Endothelial cell (in vitro differentiated cells): Measurements from ENCODE around the gene GMPPB. TPM values are rescaled to one million over a fixed set of nuclear protein-coding genes. Genes with fewer than 3 reads are reported as not detected.

Source experiments
- DNase-seq: peaks from one replicate; pipeline ENCODE4 v3.0.0; 2021; ENCODE audit warnings: low spot score
- H3K27ac Mint-ChIP-seq: one replicate; pipeline ENCODE4 v1.8.0; 2021; ENCODE audit warnings: mixed read lengths, inconsistent platforms; ENCODE audit not compliant: unreplicated experiment
- H3K27me3 Mint-ChIP-seq: one replicate; pipeline ENCODE4 v1.8.0; 2021; ENCODE audit warnings: mild to moderate bottlenecking, moderate library complexity, mixed read lengths, inconsistent platforms; ENCODE audit not compliant: unreplicated experiment
- H3K36me3 Mint-ChIP-seq: one replicate; pipeline ENCODE4 v1.8.0; 2021; ENCODE audit warnings: mild to moderate bottlenecking, low read depth, mixed read lengths, inconsistent platforms; ENCODE audit not compliant: unreplicated experiment
- H3K4me1 Mint-ChIP-seq: one replicate; pipeline ENCODE4 v1.8.0; 2021; ENCODE audit warnings: mild to moderate bottlenecking, mixed read lengths, inconsistent platforms; ENCODE audit not compliant: unreplicated experiment
- H3K4me3 Mint-ChIP-seq: one replicate; pipeline ENCODE4 v1.8.0; 2021; ENCODE audit warnings: mild to moderate bottlenecking, mixed read lengths, inconsistent platforms; ENCODE audit not compliant: unreplicated experiment
- H3K9me3 Mint-ChIP-seq: one replicate; pipeline ENCODE4 v1.8.0; 2021; ENCODE audit warnings: mixed read lengths, inconsistent platforms; ENCODE audit not compliant: unreplicated experiment
- total RNA-seq: library from RNA; stranded (reverse); fragmentation: NEBNext Ultra II Directional; extraction: Animal tissue kit (Norgen Biotek cat#: 25700); gene quantifications from one replicate; pipeline ENCODE4 v1.2.1, GENCODE V29; 2021; ENCODE audit not compliant: unreplicated experiment
- TF ChIP-seq, protein P1 (sequence below): fragments of 200-600 bp; sonication (generic); IDR thresholded peaks from one replicate; pipeline ENCODE4 v1.5.0; 2021; ENCODE audit warnings: antibody characterized with exemption; ENCODE audit not compliant: unreplicated experiment

The GMPPB gene
- total RNA-seq, 1 donor from 2014 or later: 21.3 TPM

DNA sequence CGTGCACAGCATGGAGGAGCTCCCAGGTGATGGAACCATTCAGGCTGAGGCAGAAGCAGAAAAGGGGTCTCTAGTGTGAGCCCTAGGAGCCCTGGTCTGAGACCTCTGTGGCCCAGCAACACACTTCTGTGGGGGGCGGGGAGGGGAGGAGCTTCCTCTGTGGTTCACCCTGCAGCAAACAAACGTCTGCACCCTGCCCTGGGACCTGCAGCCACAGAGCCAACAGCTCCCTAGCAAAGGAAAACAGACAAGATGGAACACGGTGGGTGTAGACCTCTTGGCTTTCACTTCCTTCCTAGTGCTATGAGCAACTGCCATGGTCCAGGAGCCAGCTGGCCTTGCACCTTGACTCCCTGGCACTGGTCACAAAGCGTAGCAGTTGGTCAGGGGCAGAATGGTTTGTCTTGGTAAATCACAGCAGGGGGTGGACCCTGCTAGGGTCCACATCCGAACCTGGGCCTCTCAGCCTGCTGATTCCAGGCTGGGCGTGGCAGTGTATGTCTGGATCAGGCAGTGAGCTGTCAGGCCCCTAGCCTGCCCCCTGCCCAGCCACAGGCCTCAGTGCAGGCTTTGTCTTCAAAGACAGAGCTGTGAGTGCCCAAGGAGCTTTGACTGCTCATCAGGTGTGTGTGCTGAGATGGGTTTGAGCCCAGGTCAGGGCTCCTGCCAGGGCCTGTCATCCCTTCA lies 11.0 kb downstream of the GMPPB start:
- Mint-ChIP-seq H3K9me3 (no peaks in the 10 kb centered on the region), H3K27ac (no peak overlapping the region), H3K27me3 (peaks cover 5% of the 10 kb centered on the region), H3K4me1 (peaks cover 9% of the 10 kb centered on the region), H3K4me3 (no peak overlapping the region), H3K36me3 (no peaks in the 10 kb centered on the region)
- TF ChIP-seq, protein P1, sequence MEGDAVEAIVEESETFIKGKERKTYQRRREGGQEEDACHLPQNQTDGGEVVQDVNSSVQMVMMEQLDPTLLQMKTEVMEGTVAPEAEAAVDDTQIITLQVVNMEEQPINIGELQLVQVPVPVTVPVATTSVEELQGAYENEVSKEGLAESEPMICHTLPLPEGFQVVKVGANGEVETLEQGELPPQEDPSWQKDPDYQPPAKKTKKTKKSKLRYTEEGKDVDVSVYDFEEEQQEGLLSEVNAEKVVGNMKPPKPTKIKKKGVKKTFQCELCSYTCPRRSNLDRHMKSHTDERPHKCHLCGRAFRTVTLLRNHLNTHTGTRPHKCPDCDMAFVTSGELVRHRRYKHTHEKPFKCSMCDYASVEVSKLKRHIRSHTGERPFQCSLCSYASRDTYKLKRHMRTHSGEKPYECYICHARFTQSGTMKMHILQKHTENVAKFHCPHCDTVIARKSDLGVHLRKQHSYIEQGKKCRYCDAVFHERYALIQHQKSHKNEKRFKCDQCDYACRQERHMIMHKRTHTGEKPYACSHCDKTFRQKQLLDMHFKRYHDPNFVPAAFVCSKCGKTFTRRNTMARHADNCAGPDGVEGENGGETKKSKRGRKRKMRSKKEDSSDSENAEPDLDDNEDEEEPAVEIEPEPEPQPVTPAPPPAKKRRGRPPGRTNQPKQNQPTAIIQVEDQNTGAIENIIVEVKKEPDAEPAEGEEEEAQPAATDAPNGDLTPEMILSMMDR: no peak
- no peak for DNase-seq

DNA sequence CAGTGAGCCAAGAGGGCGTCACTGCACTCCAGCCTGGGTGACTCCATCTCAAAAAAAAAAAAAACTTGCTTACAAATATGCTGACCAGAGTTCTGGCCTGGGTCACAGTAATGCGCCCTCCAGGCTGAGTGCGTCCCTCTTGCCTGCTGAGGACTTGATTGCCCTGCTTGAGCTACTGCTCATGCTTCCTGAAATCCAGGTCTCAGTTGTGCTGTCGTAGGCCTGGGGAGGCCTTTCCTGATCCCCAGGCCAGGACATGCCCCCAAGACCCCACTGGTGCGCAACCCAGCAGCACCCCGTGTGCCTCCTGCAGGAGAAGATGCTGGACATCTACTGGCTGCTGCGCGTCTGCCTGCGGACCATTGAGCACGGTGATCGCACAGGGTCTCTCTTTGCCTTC lies 11.6 kb downstream of the GMPPB start:
- Mint-ChIP-seq H3K4me1 (peaks cover 10% of the 10 kb centered on the region), H3K9me3 (no peaks in the 10 kb centered on the region), H3K36me3 (peaks cover 2% of the 10 kb centered on the region), H3K27me3 (peaks cover 5% of the 10 kb centered on the region), H3K4me3 (no peak overlapping the region), H3K27ac (no peak overlapping the region)
- TF ChIP-seq, protein P1: no peak
- DNase-seq: peak; percentile 2

DNA sequence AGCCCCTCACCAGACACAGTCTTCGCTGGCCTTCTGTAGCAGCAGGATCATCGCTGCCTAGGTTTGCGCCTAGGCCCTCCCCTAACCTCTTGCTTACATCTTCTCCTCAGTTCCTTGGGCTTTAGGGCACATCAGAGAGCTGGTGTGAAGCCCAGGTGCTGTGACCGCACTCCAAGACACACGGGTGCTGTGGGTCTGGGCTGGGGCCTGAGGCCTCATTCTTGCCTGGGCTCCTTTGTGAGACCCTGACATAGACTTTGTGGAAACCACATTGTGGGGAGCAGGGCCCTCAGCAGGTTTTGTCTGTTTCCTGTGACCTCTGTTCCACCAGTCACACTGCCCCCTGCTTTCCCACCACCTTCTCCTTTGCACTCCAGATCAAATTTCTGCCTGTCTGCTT lies 12.3 kb downstream of the GMPPB start:
- peaks cover 7% of the 10 kb centered on the region for H3K36me3 Mint-ChIP-seq
- no peaks in the 10 kb centered on the region for H3K9me3 Mint-ChIP-seq
- TF ChIP-seq, protein P1: no peak
- no peak for DNase-seq
- no peak overlapping the region for H3K4me3 Mint-ChIP-seq
- H3K4me1 Mint-ChIP-seq: peaks cover 15% of the 10 kb centered on the region
- no peak overlapping the region for H3K27ac Mint-ChIP-seq
- H3K27me3 Mint-ChIP-seq: peaks cover 5% of the 10 kb centered on the region

GRCh38 chr3:49709852-49710251 lies 13.9 kb downstream of the GMPPB start:
- peaks cover 15% of the 10 kb centered on the region for H3K4me1 Mint-ChIP-seq
- TF ChIP-seq, protein P1: no peak
- peak overlapping the region; percentile 4 for H3K4me3 Mint-ChIP-seq
- no peak overlapping the region for H3K27ac Mint-ChIP-seq
- no peak for DNase-seq
- peaks cover 7% of the 10 kb centered on the region for H3K36me3 Mint-ChIP-seq
- no peaks in the 10 kb centered on the region for H3K9me3 Mint-ChIP-seq
- no peaks in the 10 kb centered on the region for H3K27me3 Mint-ChIP-seq

DNA sequence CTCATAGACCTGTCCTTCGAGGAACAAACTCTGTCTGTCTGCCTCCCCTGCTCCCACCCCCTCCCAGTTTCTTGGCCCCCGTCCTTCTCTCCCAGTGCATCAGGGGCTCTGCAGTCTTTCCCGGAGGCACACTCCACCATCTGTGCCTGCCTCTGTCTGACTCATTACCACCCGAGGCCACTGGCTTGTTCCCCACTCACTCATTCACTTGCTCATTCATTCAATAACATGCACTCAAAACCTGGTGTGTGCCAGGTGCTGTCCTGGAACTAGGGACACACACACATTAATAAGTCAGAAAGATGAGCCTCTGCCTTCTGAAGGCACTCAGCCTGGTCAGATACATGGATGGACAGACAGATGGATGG lies 16.7 kb downstream of the GMPPB start:
- Mint-ChIP-seq H3K27ac (peak overlapping the region; percentile 58), H3K27me3 (peaks cover 9% of the 10 kb centered on the region), H3K36me3 (peaks cover 7% of the 10 kb centered on the region), H3K9me3 (no peaks in the 10 kb centered on the region), H3K4me3 (peak overlapping the region; percentile 72), H3K4me1 (peaks cover 26% of the 10 kb centered on the region)
- DNase-seq: no peak
- TF ChIP-seq, protein P1: no peak
